Islet precursor cell (in vitro differentiated cells): ENCODE data around the gene SFMBT2.
"Not testable (repeated sequence)": the region's sequence is repeated elsewhere in the genome, so short reads cannot be mapped to it uniquely, and the experiment has no call there.

Experiments
- DNase-seq: peaks from one replicate; pipeline ENCODE4 v3.0.0-alpha.2; 2018

Gene SFMBT2

DNA sequence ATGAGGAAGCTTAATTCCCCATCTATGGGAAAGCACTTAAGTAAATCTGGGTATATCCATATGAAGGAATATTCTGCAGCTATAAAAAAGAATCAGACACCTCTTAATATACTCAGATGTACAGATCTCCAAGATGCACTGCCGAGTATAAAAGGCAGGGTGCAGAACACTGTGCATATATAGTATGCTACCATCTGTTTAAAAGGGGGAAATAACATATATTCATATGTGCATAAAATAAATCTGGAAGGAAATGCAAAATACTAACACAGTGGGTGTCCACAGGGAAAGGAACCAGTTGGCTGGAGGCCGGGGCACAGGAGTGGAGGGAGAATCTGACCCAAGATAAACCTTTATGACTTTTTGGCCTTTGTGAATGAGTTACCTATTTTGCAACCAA is 201.4 kb downstream of the SFMBT2 start:
- DNase-seq, result no peak

DNA sequence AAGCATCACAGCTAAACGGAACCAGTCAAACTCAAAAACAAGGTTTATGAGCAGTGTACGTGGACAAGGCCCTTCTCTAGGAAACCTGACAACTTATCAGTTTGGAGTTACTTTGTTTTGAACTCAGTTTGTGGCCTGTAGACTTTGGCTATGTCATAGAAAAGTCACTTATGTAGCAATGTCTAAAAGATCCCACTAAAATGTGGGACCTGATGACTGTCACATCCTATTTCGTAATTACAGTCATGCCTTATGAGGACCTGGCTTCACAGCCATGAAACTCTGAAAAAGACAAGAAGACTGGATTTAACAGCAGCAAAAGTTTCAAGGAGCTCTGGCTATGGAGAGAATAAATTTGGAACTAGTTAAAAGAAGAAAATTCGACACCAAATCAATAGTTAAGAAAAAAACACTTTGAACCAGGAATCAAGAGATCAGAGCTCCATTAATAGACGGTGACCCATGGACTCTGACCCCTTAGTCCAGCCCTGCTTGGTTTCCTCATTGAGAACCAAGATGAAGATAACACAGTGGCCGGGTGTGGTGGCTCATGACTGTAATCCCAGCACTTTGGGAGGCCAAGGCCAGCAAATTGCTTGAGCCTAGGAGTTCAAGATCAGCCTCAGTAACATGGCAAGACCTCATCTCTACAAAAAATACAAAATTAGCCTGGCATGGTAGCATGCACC is 204.3 kb downstream of the SFMBT2 start:
- no peak for DNase-seq

- no peak for DNase-seq
Measured at GRCh38 chr10:7205656-7206055, 205.2 kb downstream of the SFMBT2 start.

- no peak for DNase-seq
Measured at GRCh38 chr10:7202793-7203355, 208.0 kb downstream of the SFMBT2 start.

GRCh38 chr10:7199152-7199760 is 211.6 kb downstream of the SFMBT2 start:
- no peak for DNase-seq

DNA sequence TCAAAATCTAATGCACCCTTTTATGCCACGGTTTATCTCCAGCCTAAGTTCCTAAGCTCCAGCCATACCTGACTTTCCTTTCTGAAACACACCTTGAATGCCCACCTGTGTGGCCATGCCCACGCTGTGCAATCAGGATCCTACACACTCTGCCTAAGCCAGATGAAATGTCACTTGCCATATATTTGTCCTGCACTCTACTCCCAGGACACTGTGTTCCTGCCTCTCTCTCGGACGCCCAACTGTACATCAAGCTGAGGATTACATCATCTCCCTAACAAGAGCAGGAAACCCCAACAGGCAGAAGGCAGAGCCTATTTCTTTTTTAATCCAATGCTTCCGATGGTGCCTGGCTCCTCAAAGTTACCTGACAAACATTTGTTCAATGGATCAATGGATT is 214.6 kb downstream of the SFMBT2 start:
- DNase-seq, result peak; percentile 19

- DNase-seq, result no peak
Measured at GRCh38 chr10:7195118-7195517, 215.7 kb downstream of the SFMBT2 start.

GRCh38 chr10:7194571-7194970 is 216.3 kb downstream of the SFMBT2 start:
- DNase-seq, result no peak

DNA sequence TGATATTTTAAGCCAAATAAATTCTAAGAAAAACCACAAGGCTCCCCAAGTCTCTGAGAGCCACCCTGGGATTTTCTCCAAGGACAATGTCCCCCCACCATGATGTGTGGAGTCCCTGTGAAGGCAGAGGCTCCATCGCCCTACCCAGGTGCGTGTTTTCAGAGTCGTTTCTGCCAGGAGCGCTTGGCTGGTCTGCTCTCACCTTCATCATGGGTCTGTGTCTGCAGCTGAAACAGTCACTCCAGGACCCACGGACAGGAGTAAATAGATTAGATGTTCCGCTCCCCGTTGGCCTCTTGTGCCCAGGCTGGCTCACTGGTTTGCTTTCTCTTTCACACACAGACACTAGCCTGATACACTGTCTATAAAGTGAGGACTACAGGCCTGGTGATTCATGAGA is 217.5 kb downstream of the SFMBT2 start:
- no peak for DNase-seq

DNA sequence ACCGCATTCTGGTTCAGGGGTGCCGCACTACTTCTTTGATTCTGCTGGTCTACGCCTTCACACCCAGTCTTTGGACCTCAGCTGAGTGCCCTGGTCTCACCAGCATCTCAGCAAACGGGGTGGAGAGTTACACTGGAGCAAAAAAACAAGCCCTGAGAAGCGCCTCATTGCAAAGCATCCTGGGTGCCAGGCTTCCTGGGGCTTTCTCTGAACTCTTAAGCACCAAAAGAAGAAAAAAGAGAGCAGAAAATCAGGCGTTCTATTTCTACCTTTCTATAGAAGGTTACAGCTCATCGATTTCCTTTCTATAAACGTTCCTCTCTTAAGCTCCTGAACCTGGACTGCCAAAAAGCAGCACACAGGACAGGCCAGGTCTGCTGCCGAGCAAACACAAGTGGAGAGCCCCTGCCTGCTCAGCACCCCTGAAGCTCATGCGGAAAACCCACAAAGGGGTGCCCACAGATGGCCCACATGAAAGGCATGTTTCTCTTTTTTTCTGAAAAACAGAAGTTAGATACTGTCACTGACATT is 217.9 kb downstream of the SFMBT2 start:
- DNase-seq, result no peak

GRCh38 chr10:7192061-7192460 is 218.8 kb downstream of the SFMBT2 start:
- no peak for DNase-seq

DNA sequence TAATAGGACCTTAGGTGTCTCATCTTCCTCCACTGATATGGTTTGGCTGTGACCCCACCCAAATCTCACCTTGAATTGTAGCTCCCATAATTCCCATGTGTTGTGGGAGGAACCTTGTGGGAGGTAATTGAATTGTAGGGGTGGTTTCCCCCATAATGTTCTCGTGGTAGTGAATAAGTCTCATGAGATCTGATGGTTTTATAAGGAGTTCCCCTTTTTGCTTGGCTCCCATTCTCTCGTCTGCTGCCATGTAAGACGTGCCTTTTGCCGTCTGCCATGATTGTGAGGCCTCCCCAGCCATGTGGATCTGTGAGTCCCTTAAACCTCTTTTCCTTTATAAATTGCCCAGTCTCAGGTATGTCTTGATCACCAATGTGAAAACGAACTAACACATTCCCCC is 220.1 kb downstream of the SFMBT2 start:
- not testable (repeated sequence) for DNase-seq

DNA sequence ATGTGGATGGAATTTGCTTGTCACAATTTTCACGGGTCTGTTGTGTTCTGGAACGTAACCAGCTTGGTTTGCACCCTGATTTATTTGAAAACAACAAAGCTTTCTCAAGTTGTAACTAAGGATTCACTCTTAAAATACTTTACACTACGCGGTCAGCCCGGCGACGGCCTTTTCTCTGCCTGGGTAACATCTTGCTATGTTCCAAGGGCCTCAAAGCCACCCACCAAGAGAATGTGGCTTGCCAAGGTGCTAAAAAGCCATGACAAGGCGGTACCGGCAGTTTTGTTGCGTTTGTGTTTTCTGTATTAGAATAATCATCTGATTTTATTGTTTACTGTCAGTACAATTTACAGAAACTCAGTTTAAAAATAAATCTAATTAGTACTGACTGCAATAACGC is 220.9 kb downstream of the SFMBT2 start:
- DNase-seq, result no peak

DNA sequence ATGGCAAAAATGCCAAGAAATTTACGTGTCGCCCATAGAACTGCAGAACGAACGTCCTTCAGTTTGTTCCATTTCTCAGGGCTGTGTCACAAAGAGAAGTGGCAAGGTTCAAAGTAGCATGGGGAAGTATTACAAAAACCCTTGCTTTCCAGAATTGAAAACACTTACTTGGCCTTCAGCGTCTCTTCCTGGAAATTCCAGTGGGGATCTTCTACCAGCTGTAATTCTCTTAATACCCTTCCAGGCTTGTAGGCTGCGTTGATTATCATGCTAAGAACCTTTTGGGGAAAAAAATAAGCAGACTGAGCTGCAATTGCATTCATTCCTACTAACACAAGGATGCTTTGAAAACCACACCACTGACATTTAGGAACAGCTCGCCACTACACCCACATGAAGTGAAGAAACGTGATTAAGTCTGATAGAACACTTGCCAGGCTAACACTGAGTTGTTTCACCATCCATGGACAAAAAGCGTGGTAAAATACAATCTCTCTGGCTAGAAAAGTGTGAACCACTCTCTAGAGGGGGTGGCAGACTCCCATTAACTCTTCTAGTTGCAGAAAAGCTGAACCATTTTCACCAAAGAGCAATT is 222.3 kb downstream of the SFMBT2 start:
- DNase-seq, result no peak

DNA sequence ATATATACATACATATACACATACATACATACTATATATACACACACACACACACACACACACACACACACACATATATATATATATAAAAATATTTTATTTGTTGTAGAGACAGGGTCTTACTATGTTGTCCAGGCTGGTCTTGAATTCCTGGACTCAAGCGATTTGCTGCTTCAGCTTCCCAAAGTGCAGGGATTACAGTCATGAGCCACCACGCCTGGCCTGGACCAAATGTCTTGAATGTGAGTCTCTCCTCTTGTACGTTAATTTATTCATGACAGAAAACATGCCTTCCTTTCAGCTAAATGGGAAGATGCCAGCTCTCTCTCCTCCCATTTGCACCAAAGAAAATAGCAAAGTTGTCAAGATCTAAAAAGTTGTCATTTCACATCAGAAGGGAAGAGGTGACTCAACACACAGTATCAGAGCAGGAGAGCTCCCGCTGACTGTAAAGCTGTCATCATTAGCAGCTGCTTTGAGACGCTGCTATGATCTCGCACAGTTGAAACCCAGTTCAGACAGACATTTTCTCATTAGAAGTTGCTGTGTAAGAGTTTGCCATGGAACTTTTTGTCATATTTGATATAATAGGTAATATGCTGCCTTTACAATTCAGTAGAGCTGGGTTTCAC is 224.3 kb downstream of the SFMBT2 start:
- DNase-seq, result peak; percentile 38

DNA sequence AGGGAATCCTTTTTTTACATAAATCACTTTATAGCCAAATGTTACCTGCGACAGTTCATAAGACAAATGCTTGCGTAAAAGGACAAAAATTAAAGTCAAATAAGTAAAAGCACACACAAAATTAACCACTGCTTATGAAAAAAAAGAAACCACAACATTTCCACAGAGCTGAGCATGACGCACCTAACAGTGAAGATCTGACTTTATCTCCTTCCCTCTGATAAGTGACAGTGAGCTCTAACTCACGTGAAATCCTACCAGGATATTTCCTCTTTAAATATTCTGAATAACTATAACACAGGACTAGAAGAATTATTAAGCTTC is 225.5 kb downstream of the SFMBT2 start:
- DNase-seq, result no peak

GRCh38 chr10:7184660-7185366 is 226.0 kb downstream of the SFMBT2 start:
- DNase-seq, result no peak

- DNase-seq, result not testable (repeated sequence)
Measured at GRCh38 chr10:7184116-7184515, 226.7 kb downstream of the SFMBT2 start.

GRCh38 chr10:7182327-7182726 is 228.5 kb downstream of the SFMBT2 start:
- DNase-seq, result not testable (repeated sequence)

DNA sequence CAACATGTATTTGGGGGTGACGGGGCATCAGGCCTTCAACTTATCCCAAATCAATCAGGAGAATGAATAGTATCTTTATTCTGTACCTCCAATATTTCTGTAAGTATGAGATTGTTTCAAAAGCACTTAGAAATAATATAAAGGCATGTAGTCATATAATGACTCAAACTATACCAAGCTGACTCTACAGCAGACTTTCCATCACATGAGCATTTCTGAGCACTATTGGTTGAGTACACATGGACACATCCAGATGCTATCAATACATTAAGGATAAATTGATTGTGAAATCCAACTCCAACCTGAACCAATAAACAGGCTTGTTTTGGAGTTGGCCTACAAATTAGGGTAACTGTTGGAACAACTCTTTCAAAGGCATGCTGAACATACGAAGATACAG is 229.4 kb downstream of the SFMBT2 start:
- no peak for DNase-seq

- DNase-seq, result no peak
Measured at GRCh38 chr10:7179536-7179935, 231.3 kb downstream of the SFMBT2 start.

- no peak for DNase-seq
Measured at GRCh38 chr10:7173948-7174347, 236.9 kb downstream of the SFMBT2 start.

DNA sequence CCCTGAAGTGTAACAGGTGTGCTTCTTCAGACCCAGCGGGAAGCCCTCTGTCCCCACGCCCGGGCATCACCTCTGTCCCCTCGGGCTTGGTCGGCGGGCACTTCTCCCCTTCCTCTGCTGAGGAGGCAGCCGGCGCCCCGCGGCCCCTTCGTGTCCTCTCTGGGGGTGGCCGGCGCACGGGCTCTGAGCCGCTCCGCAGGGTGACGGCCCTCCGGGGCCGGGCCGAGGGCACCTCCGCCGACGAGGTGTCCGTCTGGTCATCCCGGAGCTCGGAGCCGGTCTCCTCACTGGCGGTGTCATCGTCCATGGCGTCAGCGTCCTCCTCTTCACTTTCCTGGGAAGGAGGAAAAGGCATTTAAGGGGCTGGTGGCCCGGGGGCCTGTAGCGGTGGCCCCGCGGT is 239.0 kb downstream of the SFMBT2 start:
- no peak for DNase-seq
